DOHH2 (cell line): ENCODE data around the gene MAGI1.

ENCODE experiments used
- H3F3A ChIP-seq: fragments of 200-600 bp; sonication (generic), shearing (Covaris generic); 2 replicates; pipeline ENCODE4 v1.6.0; 2016; ENCODE audit warnings: antibody characterized with exemption, mild to moderate bottlenecking; ENCODE audit not compliant: control insufficient read depth, insufficient read depth
- H3K27ac ChIP-seq: fragments of 200-600 bp; sonication (generic); 2 replicates; pipeline ENCODE4 v1.5.1; 2014; ENCODE audit warnings: low read depth, mild to moderate bottlenecking, low read length, moderate library complexity
- H3K27me3 ChIP-seq: fragments of 200-600 bp; sonication (generic); 2 replicates; pipeline ENCODE4 v1.6.1; 2014; ENCODE audit warnings: mild to moderate bottlenecking, low read length, mixed read lengths; ENCODE audit not compliant: control insufficient read depth
- H3K36me3 ChIP-seq: fragments of 200-600 bp; sonication (generic); 2 replicates; pipeline ENCODE4 v1.6.1; 2014; ENCODE audit warnings: mild to moderate bottlenecking, low read length, moderate library complexity, mixed read lengths; ENCODE audit not compliant: control insufficient read depth
- H3K4me1 ChIP-seq: fragments of 200-600 bp; sonication (generic); 2 replicates; pipeline ENCODE4 v1.6.1; 2014; ENCODE audit warnings: mild to moderate bottlenecking, low read length, mixed read lengths; ENCODE audit not compliant: control insufficient read depth
- H3K4me2 ChIP-seq: fragments of 200-600 bp; sonication (generic); 2 replicates; pipeline ENCODE4 v1.6.0; 2014; ENCODE audit warnings: mild to moderate bottlenecking, low read length, moderate library complexity
- H3K4me3 ChIP-seq: fragments of 200-600 bp; sonication (generic); 2 replicates; pipeline ENCODE4 v1.5.1; 2014; ENCODE audit warnings: mild to moderate bottlenecking, low read length, mixed read lengths
- H3K79me2 ChIP-seq: fragments of 200-600 bp; sonication (generic); 2 replicates; pipeline ENCODE4 v1.6.1; 2014; ENCODE audit warnings: mild to moderate bottlenecking, low read length, mixed read lengths; ENCODE audit not compliant: control insufficient read depth
- H3K9me2 ChIP-seq: fragments of 200-600 bp; sonication (generic); replicated peaks from 2 replicates; pipeline ENCODE4 v1.6.1; 2014; ENCODE audit warnings: mild to moderate bottlenecking, low read length, mixed read lengths; ENCODE audit not compliant: control insufficient read depth
- H3K9me3 ChIP-seq: fragments of 200-600 bp; sonication (generic); 2 replicates; pipeline ENCODE4 v1.6.1; 2014; ENCODE audit warnings: antibody characterized with exemption, low read length, mixed read lengths; ENCODE audit not compliant: control insufficient read depth, insufficient read depth
- H4K20me1 ChIP-seq: fragments of 200-600 bp; sonication (generic); 2 replicates; pipeline ENCODE4 v1.6.0; 2014; ENCODE audit warnings: low read depth, mild to moderate bottlenecking, antibody characterized with exemption, low read length, moderate library complexity; ENCODE audit not compliant: control insufficient read depth, insufficient read depth
- EZH2phosphoT487 ChIP-seq: fragments of 200-600 bp; sonication (generic); IDR thresholded peaks from 2 replicates; pipeline ENCODE4 v1.6.1; 2017; ENCODE audit warnings: borderline replicate concordance, mild to moderate bottlenecking, antibody characterized with exemption, low read length, moderate library complexity, mixed read lengths
- TF ChIP-seq, protein P1 (sequence below): fragments of 200-600 bp; sonication (generic); IDR thresholded peaks from one replicate; pipeline ENCODE4 v1.5.1; 2014; ENCODE audit warnings: antibody characterized with exemption, mild to moderate bottlenecking, low read depth, low read length; ENCODE audit not compliant: poor library complexity, severe bottlenecking

MAGI1 gene

DNA sequence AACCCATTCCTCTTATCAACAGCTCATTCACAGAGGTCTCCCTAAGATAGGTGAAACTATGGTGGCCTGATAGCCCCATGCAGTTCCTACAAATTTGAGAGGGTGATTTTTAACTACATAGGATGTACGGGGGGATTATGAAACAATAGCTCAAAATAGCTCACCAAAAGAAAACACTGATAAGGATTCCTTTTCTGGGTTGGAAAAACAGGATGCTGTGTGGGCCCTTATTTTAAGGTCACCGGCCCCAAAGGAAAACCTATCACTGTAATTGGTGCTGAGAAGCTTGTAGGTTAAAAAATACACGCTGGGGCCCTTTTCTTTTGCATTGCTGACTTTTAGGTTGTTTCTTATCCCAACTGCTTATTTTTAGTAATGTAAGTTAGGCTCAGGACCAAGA is 627.4 kb downstream of the MAGI1 start:
- no peak for TF ChIP-seq EZH2phosphoT487
- TF ChIP-seq, protein P1, sequence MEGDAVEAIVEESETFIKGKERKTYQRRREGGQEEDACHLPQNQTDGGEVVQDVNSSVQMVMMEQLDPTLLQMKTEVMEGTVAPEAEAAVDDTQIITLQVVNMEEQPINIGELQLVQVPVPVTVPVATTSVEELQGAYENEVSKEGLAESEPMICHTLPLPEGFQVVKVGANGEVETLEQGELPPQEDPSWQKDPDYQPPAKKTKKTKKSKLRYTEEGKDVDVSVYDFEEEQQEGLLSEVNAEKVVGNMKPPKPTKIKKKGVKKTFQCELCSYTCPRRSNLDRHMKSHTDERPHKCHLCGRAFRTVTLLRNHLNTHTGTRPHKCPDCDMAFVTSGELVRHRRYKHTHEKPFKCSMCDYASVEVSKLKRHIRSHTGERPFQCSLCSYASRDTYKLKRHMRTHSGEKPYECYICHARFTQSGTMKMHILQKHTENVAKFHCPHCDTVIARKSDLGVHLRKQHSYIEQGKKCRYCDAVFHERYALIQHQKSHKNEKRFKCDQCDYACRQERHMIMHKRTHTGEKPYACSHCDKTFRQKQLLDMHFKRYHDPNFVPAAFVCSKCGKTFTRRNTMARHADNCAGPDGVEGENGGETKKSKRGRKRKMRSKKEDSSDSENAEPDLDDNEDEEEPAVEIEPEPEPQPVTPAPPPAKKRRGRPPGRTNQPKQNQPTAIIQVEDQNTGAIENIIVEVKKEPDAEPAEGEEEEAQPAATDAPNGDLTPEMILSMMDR, result no peak
- no peaks in the 10 kb centered on the region for H3F3A ChIP-seq
- H3K9me2 ChIP-seq, result no peaks in the 10 kb centered on the region
- H3K9me3 ChIP-seq, result no peaks in the 10 kb centered on the region
- H3K79me2 ChIP-seq, result no peaks in the 10 kb centered on the region
- H3K4me1 ChIP-seq, result no peaks in the 10 kb centered on the region
- no peaks in the 10 kb centered on the region for H3K36me3 ChIP-seq
- no peaks in the 10 kb centered on the region for H4K20me1 ChIP-seq
- H3K4me2 ChIP-seq, result no peak overlapping the region
- H3K27me3 ChIP-seq, result no peaks in the 10 kb centered on the region
- no peak overlapping the region for H3K4me3 ChIP-seq
- H3K27ac ChIP-seq, result no peak overlapping the region

DNA sequence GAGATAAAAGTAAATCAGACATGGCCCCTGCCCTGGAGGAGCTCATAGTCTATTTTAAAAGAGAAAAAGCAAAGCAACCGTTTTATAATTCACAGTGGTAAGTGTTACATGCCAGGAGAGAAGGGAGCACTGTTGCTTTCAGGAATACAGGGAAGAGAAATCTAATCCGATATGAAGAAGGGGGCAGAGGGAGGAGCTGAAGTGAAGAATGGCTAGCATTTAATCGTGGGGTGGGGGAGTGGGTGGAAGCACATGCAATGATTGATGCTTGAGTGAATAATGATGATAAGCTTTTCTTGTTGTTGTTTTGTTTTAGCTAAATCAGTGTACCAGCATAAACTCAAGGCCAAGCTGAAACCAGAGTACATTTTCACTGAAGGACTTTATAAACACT is 629.5 kb downstream of the MAGI1 start:
- TF ChIP-seq, protein P1, result no peak
- no peak for TF ChIP-seq EZH2phosphoT487
- Histone ChIP-seq H3F3A (no peaks in the 10 kb centered on the region), H3K36me3 (no peaks in the 10 kb centered on the region), H3K9me2 (no peaks in the 10 kb centered on the region), H4K20me1 (no peaks in the 10 kb centered on the region), H3K27me3 (no peaks in the 10 kb centered on the region), H3K4me1 (no peaks in the 10 kb centered on the region), H3K27ac (no peak overlapping the region), H3K9me3 (no peaks in the 10 kb centered on the region), H3K4me3 (no peak overlapping the region), H3K4me2 (no peak overlapping the region), H3K79me2 (no peaks in the 10 kb centered on the region)

DNA sequence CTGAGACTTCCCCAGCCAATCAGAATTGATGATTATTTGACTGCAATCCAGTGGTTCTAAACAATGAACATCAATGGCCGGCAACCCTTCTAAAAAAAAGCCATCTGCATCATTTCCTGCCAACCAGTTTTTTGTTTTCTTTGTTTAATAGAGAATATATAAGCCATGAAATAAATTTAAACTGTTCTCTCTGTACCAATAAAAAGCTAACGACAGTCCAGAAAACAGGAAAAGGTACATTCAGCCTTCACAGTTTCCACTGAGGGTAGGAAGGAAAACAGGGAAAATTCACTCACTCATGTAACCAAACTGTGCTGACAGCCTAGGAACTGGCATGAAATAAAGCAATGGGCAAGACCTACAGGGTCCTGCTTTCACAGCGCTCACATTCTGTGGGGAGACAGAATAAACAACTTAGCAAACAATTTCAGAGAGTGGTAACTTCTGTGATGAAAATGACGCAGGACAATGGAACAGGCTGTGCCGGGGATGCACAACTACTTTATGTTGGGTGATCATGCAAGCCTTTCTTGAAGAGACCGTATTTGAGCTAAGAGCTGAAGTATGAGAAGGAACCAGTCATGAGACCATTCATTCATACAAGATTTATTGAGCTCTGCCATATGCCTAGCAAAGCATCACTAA is 630.1 kb downstream of the MAGI1 start:
- H3K79me2 ChIP-seq, result no peaks in the 10 kb centered on the region
- H3K27ac ChIP-seq, result no peak overlapping the region
- H3K9me3 ChIP-seq, result no peaks in the 10 kb centered on the region
- H3K4me3 ChIP-seq, result no peak overlapping the region
- no peaks in the 10 kb centered on the region for H3F3A ChIP-seq
- H3K36me3 ChIP-seq, result no peaks in the 10 kb centered on the region
- H3K4me1 ChIP-seq, result no peaks in the 10 kb centered on the region
- no peaks in the 10 kb centered on the region for H3K9me2 ChIP-seq
- no peaks in the 10 kb centered on the region for H3K27me3 ChIP-seq
- H4K20me1 ChIP-seq, result no peaks in the 10 kb centered on the region
- H3K4me2 ChIP-seq, result no peak overlapping the region
- no peak for TF ChIP-seq EZH2phosphoT487
- TF ChIP-seq, protein P1, result no peak

DNA sequence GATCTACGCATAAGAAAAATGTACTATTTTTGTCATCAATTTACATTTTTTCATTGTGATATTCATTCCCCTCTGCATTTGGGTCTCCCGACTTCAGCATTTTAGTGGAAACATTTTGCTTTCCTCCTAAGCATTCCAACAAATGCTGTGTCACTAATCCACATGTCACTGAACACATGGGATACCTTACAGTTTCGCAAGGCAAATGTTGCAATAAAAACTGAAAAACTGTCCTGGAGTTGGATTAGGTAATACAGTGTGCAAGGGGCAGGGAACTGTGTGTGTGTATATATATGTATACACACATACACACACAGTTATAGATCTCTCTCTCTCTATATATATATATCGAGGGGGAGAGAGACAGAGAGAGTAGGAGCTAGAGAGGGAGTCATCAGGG is 632.2 kb downstream of the MAGI1 start:
- Histone ChIP-seq H4K20me1 (no peaks in the 10 kb centered on the region), H3K79me2 (no peaks in the 10 kb centered on the region), H3K36me3 (no peaks in the 10 kb centered on the region), H3K9me3 (no peaks in the 10 kb centered on the region), H3K4me3 (no peak overlapping the region), H3K4me1 (no peaks in the 10 kb centered on the region), H3K27ac (no peak overlapping the region), H3F3A (no peaks in the 10 kb centered on the region), H3K9me2 (no peaks in the 10 kb centered on the region), H3K27me3 (no peaks in the 10 kb centered on the region), H3K4me2 (no peak overlapping the region)
- no peak for TF ChIP-seq EZH2phosphoT487
- TF ChIP-seq, protein P1, result no peak
